Left hindlimb (tissue), 1 donor: ENCODE data around the gene CPD.
"Not testable (repeated sequence)": the region's sequence is repeated elsewhere in the genome, so short reads cannot be mapped to it uniquely, and the experiment has no call there.

Experiments used
- DNase-seq: peaks from one replicate; pipeline ENCODE4 v3.0.0-alpha.2; 2018

Gene CPD

GRCh38 chr17:30389756-30390300, 11.1 kb downstream of the CPD start:
- no peak for DNase-seq

GRCh38 chr17:30391534-30391933, 12.8 kb downstream of the CPD start:
- no peak for DNase-seq

DNA sequence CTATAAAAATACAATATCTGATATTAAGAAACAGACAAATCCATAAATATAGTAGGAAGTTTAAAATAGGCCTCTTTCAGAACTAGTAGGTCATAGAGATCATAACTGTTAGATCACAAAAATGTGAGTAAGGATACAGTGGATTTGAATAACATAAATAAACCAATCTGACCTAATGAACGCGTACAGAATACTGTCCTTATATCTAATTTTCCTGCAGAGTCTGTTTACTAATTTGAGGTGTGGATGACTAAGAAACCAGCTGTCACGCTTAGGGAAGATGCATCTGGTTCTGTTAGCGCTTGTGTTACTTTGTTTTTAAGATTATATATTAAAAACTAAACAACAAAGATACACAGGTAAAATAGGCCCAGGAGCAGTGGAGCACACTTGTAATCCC, 14.8 kb downstream of the CPD start:
- no peak for DNase-seq

DNA sequence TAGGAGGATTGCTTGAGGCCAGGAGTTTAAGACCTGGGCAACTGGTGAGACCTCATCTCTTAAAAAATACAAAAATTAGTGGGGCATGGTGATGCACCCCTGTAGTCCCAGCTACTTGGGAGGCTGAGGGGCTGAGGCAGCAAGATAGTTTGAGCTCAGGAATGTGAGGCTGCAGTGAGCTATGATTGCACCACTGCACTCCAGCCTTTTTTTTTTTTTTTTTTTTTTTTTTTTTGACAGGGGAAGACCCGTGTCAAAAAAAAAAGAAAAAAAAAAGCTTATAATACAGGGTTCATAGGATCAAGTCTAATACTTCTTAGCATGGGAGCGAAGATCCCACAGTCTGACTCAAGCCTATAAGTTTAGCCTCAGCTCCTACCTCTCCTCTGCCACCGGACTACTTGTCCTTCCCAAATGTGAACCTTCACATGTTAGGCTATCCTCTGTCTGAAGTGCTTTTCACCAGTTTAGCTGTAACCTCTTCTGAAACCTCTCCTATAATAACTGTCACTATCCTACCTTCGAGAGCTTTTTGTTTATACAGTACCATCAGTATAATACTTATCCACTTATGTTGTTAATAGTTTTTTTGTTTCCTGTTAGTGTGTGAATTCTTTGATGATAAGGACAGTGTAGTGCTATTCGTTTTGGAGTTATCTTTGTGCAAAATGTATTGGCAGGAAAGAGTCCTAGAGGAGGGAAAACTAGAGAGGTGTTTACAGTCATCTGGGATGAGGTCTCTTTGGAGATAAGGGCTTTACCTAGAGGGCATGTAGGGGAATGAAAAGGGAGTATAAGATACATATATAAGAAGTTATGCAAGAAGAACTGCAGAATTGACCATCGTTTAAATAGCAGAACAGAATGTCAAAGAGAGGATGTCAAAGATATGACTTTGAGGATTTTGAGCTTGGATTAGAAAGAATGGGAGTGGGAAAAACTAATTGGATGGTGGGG, 15.5 kb downstream of the CPD start:
- no peak for DNase-seq

GRCh38 chr17:30395398-30396022, 16.8 kb downstream of the CPD start:
- DNase-seq, result no peak

DNA sequence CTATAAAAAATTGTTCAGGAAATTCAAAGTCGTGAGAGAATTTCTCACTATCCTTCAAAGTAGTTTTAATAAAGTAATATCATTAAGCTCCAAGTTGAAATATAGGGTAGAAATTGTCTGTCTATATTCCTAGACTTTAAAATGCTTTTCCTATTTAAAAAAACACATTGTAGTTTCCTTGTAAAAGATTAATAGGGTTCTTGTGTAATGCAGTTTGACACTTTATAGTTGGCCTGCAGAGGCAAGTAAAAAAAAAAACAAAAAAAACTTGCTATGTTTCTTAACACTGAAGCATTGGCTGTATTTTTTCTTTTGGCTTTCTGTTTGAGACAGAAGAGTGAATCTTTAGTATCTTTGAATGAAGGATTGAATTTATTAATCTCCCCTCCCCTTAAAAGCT, 17.4 kb downstream of the CPD start:
- DNase-seq, result no peak

DNA sequence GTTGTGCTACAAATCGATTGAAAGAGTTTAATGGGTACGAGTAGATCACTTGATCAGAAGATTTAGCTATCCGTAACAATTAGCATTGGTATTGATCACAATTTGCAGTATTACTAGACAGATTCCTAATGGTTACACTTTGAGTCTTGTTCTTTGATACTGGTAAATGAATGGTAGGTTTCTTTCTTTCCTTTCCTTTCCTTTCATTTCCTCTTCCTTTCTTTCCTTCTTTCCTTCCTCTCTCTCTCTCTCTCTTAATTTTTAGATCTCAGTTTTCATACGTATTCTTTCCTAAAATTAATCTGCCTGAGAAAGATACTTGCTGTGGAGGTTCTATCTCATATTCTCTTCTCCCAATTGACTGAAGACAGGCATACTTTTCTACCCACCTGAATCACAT, 17.9 kb downstream of the CPD start:
- DNase-seq, result no peak

DNA sequence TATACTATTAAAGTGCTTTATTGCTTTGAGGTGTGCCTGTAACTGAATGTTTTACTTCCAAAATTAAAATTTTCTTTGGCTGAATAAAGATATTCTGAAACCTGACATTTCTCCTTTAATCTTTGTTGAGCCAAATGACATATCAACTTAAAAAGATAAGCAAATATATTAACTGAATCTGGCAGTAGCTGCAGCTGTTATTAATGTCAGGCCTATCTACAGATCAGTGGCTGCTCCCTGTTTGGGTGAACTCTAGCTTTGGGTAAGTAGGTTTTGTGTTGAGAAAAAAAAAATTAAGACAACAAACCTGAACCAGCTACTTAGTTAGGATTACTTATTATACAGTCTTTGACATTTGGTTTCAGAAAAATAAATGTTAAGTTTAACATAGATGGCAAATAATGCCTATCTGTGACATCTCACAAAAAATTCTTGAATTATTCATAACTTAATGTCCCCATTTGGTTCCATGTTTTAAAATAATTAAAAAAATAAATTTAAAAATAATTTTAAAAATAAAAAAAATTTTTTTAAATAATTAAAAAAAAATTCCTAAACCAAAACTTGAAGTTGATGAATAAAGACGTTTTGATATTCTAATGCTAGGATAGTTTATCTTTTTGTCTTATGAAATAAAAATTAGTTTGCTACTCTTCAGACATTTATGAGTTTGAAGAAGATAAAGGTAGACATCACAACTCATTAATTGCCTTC, 19.8 kb downstream of the CPD start:
- DNase-seq, result no peak

- no peak for DNase-seq
Measured at GRCh38 chr17:30401097-30401496, 22.4 kb downstream of the CPD start.

DNA sequence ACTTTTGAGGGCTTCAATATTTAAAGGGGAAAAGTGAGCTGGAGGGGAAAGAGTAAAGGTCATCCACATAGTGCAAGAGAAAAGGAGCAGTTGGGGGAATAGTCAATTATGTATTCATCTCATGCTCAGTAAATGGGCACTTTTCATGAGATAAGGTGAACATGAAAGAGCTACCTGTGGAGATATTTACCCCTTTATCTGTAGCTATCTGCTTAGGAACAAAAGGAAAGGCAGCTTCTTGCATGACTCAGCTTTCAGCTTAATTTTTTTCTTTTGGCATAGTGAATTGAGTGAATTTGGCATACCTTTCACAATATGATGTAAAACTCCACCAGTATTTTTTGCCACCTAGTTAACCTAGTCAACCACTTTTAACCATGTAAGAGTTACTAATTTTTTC, 26.4 kb downstream of the CPD start:
- DNase-seq, result no peak

DNA sequence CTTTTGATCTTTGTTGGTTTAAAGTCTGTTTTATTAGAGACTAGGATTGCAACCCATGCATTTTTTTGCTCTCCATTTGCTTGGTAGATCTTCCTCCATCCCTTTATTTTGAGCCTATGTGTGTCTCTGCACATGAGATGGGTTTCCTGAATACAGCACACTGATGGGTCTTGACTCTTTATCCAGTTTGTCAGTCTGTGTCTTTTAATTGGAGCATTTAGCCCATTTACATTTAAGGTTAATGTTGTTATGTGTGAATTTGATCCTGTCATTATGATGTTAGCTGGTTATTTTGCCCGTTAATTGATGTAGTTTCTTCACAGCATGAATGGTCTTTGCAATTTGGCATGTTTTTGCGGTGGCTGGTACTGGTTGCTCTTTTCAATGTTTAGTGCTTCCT, 31.9 kb downstream of the CPD start:
- DNase-seq, result not testable (repeated sequence)

- not testable (repeated sequence) for DNase-seq
Measured at GRCh38 chr17:30412008-30412496, 33.3 kb downstream of the CPD start.

GRCh38 chr17:30413109-30413508, 34.4 kb downstream of the CPD start:
- DNase-seq, result no peak

- DNase-seq, result no peak
Measured at GRCh38 chr17:30414486-30414885, 35.8 kb downstream of the CPD start.

DNA sequence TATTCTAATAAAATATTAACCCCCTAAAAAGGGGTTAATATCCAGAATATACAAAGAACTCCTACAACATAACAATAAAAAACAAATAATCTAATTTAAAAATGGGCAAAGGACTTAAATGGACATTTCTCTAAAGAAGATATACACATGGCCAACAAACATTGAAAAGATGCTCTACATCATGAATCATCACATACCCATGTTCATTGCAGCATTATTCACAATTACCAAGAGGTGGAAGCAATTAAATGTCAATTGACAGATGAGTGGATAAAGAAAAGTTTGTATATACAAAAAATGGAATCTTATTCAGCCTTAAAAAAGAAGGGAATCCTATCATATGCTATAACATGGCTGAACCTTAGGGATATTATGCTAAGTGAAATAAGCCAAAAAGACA, 36.8 kb downstream of the CPD start:
- no peak for DNase-seq

- DNase-seq, result not testable (repeated sequence)
Measured at GRCh38 chr17:30418070-30418469, 39.3 kb downstream of the CPD start.

- DNase-seq, result no peak
Measured at GRCh38 chr17:30421592-30421991, 42.9 kb downstream of the CPD start.

- no peak for DNase-seq
Measured at GRCh38 chr17:30422171-30422570, 43.4 kb downstream of the CPD start.

GRCh38 chr17:30424471-30424870, 45.7 kb downstream of the CPD start:
- DNase-seq, result no peak

- DNase-seq, result no peak
Measured at GRCh38 chr17:30426292-30426691, 47.6 kb downstream of the CPD start.

DNA sequence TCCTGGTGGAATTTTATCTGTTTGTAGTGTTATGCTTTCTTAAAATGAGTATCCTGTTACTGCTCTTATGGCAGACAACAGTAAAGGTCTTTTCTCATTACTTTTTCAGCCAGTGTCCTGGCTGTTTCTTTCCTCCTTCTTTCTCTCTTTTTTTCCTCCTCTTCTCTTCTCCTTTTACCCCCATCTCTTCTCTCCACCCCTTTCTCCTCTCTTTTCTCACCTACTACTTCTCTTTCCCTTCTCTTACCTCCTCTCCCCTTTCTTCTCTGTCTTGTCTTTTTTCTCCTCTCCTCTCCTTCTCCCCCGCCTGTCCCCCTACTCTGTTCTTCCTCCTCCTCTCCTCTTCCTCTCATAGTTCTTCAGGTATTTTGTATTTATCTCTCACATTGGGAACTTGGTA, 48.9 kb downstream of the CPD start:
- no peak for DNase-seq

- DNase-seq, result no peak
Measured at GRCh38 chr17:30429155-30429554, 50.4 kb downstream of the CPD start.

DNA sequence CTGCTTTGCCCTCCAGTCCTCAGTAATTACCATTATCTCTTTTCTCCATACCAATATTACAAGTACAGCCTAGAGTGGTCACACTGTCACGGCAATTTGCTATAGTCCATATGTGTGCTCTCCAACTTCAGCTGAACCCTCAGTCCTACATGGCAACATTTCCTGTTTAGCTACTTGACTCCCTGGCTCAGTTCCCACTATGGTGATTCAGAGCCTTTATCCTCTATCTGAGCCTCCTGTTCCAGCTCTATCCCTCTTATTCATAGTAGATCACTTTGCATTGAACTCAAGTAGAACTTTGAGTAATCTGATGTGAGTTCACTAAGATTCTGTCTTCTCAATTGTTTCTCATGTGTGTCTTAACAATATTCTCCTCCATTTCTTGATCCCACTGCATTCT, 54.8 kb downstream of the CPD start:
- no peak for DNase-seq
